ENCODE results near the gene ADGRE2.

DNA sequence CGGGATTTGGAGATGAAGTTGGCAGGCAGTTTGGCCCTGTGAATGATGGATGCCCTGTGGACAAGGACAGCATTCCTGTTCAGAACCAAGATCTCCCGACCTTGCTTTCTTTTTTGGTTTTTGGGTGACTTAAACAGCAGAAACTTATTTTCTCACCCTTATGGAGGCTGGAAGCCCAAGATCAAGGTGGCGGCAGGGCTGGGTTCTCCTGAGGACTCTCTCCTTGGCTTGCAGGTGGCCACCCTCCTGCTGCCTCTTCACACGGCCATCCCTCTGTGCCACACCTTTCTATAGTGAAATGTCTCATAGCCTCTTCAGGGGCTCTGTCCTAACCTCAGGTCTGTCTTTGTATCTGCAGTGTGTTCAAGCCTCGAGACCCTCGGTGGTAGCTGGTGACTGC is 74.5 kb downstream of the ADGRE2 start:
- TF ChIP-seq CTCF (optimal IDR thresholded peaks at IDR 0.05 in 1 of 3, IDR thresholded peaks at IDR 0.05 in 1 of 3, conservative IDR thresholded peaks at IDR 0.05 in 1 of 3; ENCODE audit: extremely low read depth in 1 of 3, insufficient read depth in 2 of 3, low read length in 3 of 3) = no peak
- no peak for TF ChIP-seq EZH2 (IDR thresholded peaks at IDR 0.05; ENCODE audit: low read length)
